Measurements from ENCODE around the gene PTPN13.

PTPN13 gene

DNA sequence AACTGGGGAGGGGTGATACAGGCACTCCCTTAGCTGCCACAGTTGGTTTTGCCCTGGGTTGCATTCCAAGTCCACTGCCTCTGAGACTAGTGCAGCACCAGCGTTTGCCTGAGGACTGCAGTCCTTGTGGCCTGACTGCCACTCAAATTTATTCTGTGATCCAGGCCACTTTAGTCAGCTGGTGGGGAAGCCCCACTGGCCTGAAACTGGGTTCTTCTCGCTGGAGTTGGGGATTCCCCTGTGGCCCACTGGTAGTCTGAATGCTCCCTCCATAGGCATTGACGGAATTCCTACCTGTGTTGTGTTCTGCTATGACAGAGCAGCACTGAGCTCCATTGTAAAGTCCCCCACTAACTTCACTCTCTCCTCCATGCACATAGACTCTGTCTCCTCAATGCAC is 63.8 kb downstream of the PTPN13 start:
- no peak overlapping the region for H3K9ac ChIP-seq (ENCODE audit: low read depth, low read length, poor library complexity)
- H3K4me3 ChIP-seq (ENCODE audit: low read length in 2 of 2) = no peak overlapping the region
- no peak overlapping the region for H3K4ac ChIP-seq (ENCODE audit: low read length)
- H3K9me3 ChIP-seq (replicated peaks in 1 of 2; ENCODE audit: control insufficient read depth in 2 of 2, insufficient read depth in 1 of 2, low read depth in 1 of 2, low read length in 2 of 2) = peaks cover 11 to 25% of the 10 kb centered on the region in 2 donors
- no peak overlapping the region for H3K14ac ChIP-seq (ENCODE audit: low read length)
- H3K27me3 ChIP-seq (ENCODE audit: control insufficient read depth in 3 of 3, insufficient read depth in 3 of 3, low read depth in 1 of 3, low read length in 3 of 3) = peaks cover 0 to 2% (median 0%) of the 10 kb centered on the region in 3 experiments
- H2BK12ac ChIP-seq (ENCODE audit: low read length) = no peak overlapping the region
- H4K8ac ChIP-seq (ENCODE audit: low read depth, low read length) = no peak overlapping the region
- no peak overlapping the region for H2AFZ ChIP-seq (ENCODE audit: low read length)
- peaks cover 3% of the 10 kb centered on the region for H3K79me1 ChIP-seq (ENCODE audit: low read depth, low read length)
- H2BK15ac ChIP-seq (ENCODE audit: low read length) = no peak overlapping the region
- peaks cover 7 to 12% of the 10 kb centered on the region in 2 donors for H3K36me3 ChIP-seq (replicated peaks in 1 of 2; ENCODE audit: control insufficient read depth in 2 of 2, insufficient read depth in 2 of 2, low read length in 2 of 2)
- H2AK5ac ChIP-seq (ENCODE audit: low read depth, low read length) = no peak overlapping the region
- H2BK120ac ChIP-seq (ENCODE audit: low read depth, low read length) = no peak overlapping the region
- H3K23ac ChIP-seq (ENCODE audit: low read depth, low read length, poor library complexity) = no peak overlapping the region
- no peak for DNase-seq (ENCODE audit: low spot score)
- no CpG with 5 or more reads among the region's 3 CpGs for WGBS, 2 donors (ENCODE audit: extremely low coverage in 2 of 2, insufficient read length in 2 of 2, insufficient replicate concordance in 1 of 2)
- peaks cover 1 to 3% of the 10 kb centered on the region in 2 donors for H3K4me1 ChIP-seq (ENCODE audit: control insufficient read depth in 2 of 2, insufficient read depth in 1 of 2, low read depth in 1 of 2, low read length in 2 of 2)
- H3K27ac ChIP-seq (replicated peaks; ENCODE audit: low read length) = no peak overlapping the region
- H3K18ac ChIP-seq (ENCODE audit: low read length) = no peak overlapping the region
- H4K91ac ChIP-seq (ENCODE audit: low read depth, low read length, poor library complexity) = no peak overlapping the region
- no peak overlapping the region for H2BK5ac ChIP-seq (ENCODE audit: low read length)
- no peak overlapping the region for H3K4me2 ChIP-seq (ENCODE audit: insufficient read depth, low read length, poor library complexity, severe bottlenecking)

GRCh38 chr4:86660401-86660800 is 66.3 kb downstream of the PTPN13 start:
- peaks cover 1 to 9% of the 10 kb centered on the region in 2 donors for H3K4me1 ChIP-seq (ENCODE audit: control insufficient read depth in 2 of 2, insufficient read depth in 1 of 2, low read depth in 1 of 2, low read length in 2 of 2)
- H2BK12ac ChIP-seq (ENCODE audit: low read length) = no peak overlapping the region
- H3K9me3 ChIP-seq (replicated peaks in 1 of 2; ENCODE audit: control insufficient read depth in 2 of 2, insufficient read depth in 1 of 2, low read depth in 1 of 2, low read length in 2 of 2) = peaks cover 8 to 15% of the 10 kb centered on the region in 2 donors
- H3K4ac ChIP-seq (ENCODE audit: low read length) = no peak overlapping the region
- H2BK5ac ChIP-seq (ENCODE audit: low read length) = no peak overlapping the region
- no peak overlapping the region for H3K18ac ChIP-seq (ENCODE audit: low read length)
- H2BK120ac ChIP-seq (ENCODE audit: low read depth, low read length) = no peak overlapping the region
- WGBS, 2 donors (ENCODE audit: extremely low coverage in 2 of 2, insufficient read length in 2 of 2, insufficient replicate concordance in 1 of 2) = no CpG with 5 or more reads among the region's 2 CpGs
- no peak overlapping the region for H3K27ac ChIP-seq (replicated peaks; ENCODE audit: low read length)
- H3K23ac ChIP-seq (ENCODE audit: low read depth, low read length, poor library complexity) = no peak overlapping the region
- no peak overlapping the region for H4K8ac ChIP-seq (ENCODE audit: low read depth, low read length)
- H4K91ac ChIP-seq (ENCODE audit: low read depth, low read length, poor library complexity) = no peak overlapping the region
- no peak for DNase-seq (ENCODE audit: low spot score)
- no peak overlapping the region for H2AFZ ChIP-seq (ENCODE audit: low read length)
- H3K4me2 ChIP-seq (ENCODE audit: insufficient read depth, low read length, poor library complexity, severe bottlenecking) = no peak overlapping the region
- peaks cover 7 to 12% of the 10 kb centered on the region in 2 donors for H3K36me3 ChIP-seq (replicated peaks in 1 of 2; ENCODE audit: control insufficient read depth in 2 of 2, insufficient read depth in 2 of 2, low read length in 2 of 2)
- H2BK15ac ChIP-seq (ENCODE audit: low read length) = no peak overlapping the region
- peaks cover 3% of the 10 kb centered on the region for H3K79me1 ChIP-seq (ENCODE audit: low read depth, low read length)
- H3K9ac ChIP-seq (ENCODE audit: low read depth, low read length, poor library complexity) = no peak overlapping the region
- H3K4me3 ChIP-seq (ENCODE audit: low read length in 2 of 2) = no peak overlapping the region
- peaks cover 0 to 2% (median 0%) of the 10 kb centered on the region in 3 experiments for H3K27me3 ChIP-seq (ENCODE audit: control insufficient read depth in 3 of 3, insufficient read depth in 3 of 3, low read depth in 1 of 3, low read length in 3 of 3)
- H3K14ac ChIP-seq (ENCODE audit: low read length) = no peak overlapping the region
- no peak overlapping the region for H2AK5ac ChIP-seq (ENCODE audit: low read depth, low read length)

GRCh38 chr4:86661006-86661405 is 66.9 kb downstream of the PTPN13 start:
- Histone ChIP-seq H3K14ac (ENCODE audit: low read length) (no peak overlapping the region), H3K27ac (replicated peaks; ENCODE audit: low read length) (no peak overlapping the region), H2BK5ac (ENCODE audit: low read length) (no peak overlapping the region), H3K23ac (ENCODE audit: low read depth, low read length, poor library complexity) (no peak overlapping the region), H3K36me3 (replicated peaks in 1 of 2; ENCODE audit: control insufficient read depth in 2 of 2, insufficient read depth in 2 of 2, low read length in 2 of 2) (peaks cover 7 to 12% of the 10 kb centered on the region in 2 donors), H3K4ac (ENCODE audit: low read length) (no peak overlapping the region), H2BK15ac (ENCODE audit: low read length) (no peak overlapping the region), H4K91ac (ENCODE audit: low read depth, low read length, poor library complexity) (no peak overlapping the region), H2BK120ac (ENCODE audit: low read depth, low read length) (no peak overlapping the region), H2AK5ac (ENCODE audit: low read depth, low read length) (no peak overlapping the region), H3K4me3 (ENCODE audit: low read length in 2 of 2) (no peak overlapping the region), H3K27me3 (ENCODE audit: control insufficient read depth in 3 of 3, insufficient read depth in 3 of 3, low read depth in 1 of 3, low read length in 3 of 3) (peaks cover 0 to 2% (median 0%) of the 10 kb centered on the region in 3 experiments), H2AFZ (ENCODE audit: low read length) (no peak overlapping the region), H3K79me1 (ENCODE audit: low read depth, low read length) (peaks cover 3% of the 10 kb centered on the region), H3K4me1 (ENCODE audit: control insufficient read depth in 2 of 2, insufficient read depth in 1 of 2, low read depth in 1 of 2, low read length in 2 of 2) (peaks cover 1 to 9% of the 10 kb centered on the region in 2 donors), H3K18ac (ENCODE audit: low read length) (no peak overlapping the region), H2BK12ac (ENCODE audit: low read length) (no peak overlapping the region), H3K4me2 (ENCODE audit: insufficient read depth, low read length, poor library complexity, severe bottlenecking) (no peak overlapping the region), H3K9me3 (replicated peaks in 1 of 2; ENCODE audit: control insufficient read depth in 2 of 2, insufficient read depth in 1 of 2, low read depth in 1 of 2, low read length in 2 of 2) (peaks cover 8 to 15% of the 10 kb centered on the region in 2 donors), H4K8ac (ENCODE audit: low read depth, low read length) (no peak overlapping the region), H3K9ac (ENCODE audit: low read depth, low read length, poor library complexity) (no peak overlapping the region)
- no peak for DNase-seq (ENCODE audit: low spot score)

- Histone ChIP-seq H4K8ac (ENCODE audit: low read depth, low read length) (no peak overlapping the region), H2AFZ (ENCODE audit: low read length) (no peak overlapping the region), H3K14ac (ENCODE audit: low read length) (no peak overlapping the region), H3K27me3 (ENCODE audit: control insufficient read depth in 3 of 3, insufficient read depth in 3 of 3, low read depth in 1 of 3, low read length in 3 of 3) (peaks cover 0 to 2% (median 0%) of the 10 kb centered on the region in 3 experiments), H3K9me3 (replicated peaks in 1 of 2; ENCODE audit: control insufficient read depth in 2 of 2, insufficient read depth in 1 of 2, low read depth in 1 of 2, low read length in 2 of 2) (peaks cover 8 to 11% of the 10 kb centered on the region in 2 donors), H4K91ac (ENCODE audit: low read depth, low read length, poor library complexity) (no peak overlapping the region), H3K27ac (replicated peaks; ENCODE audit: low read length) (no peak overlapping the region), H3K4ac (ENCODE audit: low read length) (no peak overlapping the region), H2BK120ac (ENCODE audit: low read depth, low read length) (no peak overlapping the region), H3K18ac (ENCODE audit: low read length) (no peak overlapping the region), H3K4me1 (ENCODE audit: control insufficient read depth in 2 of 2, insufficient read depth in 1 of 2, low read depth in 1 of 2, low read length in 2 of 2) (peaks cover 1 to 9% of the 10 kb centered on the region in 2 donors), H2BK5ac (ENCODE audit: low read length) (no peak overlapping the region), H3K36me3 (replicated peaks in 1 of 2; ENCODE audit: control insufficient read depth in 2 of 2, insufficient read depth in 2 of 2, low read length in 2 of 2) (peaks cover 7 to 12% of the 10 kb centered on the region in 2 donors), H2BK15ac (ENCODE audit: low read length) (no peak overlapping the region), H2BK12ac (ENCODE audit: low read length) (no peak overlapping the region), H3K4me3 (ENCODE audit: low read length in 2 of 2) (no peak overlapping the region), H3K23ac (ENCODE audit: low read depth, low read length, poor library complexity) (no peak overlapping the region), H2AK5ac (ENCODE audit: low read depth, low read length) (no peak overlapping the region), H3K4me2 (ENCODE audit: insufficient read depth, low read length, poor library complexity, severe bottlenecking) (no peak overlapping the region), H3K9ac (ENCODE audit: low read depth, low read length, poor library complexity) (no peak overlapping the region), H3K79me1 (ENCODE audit: low read depth, low read length) (peaks cover 3% of the 10 kb centered on the region)
- no peak for DNase-seq (ENCODE audit: low spot score)
- WGBS, 2 donors (ENCODE audit: extremely low coverage in 2 of 2, insufficient read length in 2 of 2, insufficient replicate concordance in 1 of 2) = no CpG with 5 or more reads among the region's 1 CpG
These were observed 67.3 kb downstream of the PTPN13 start for GRCh38 chr4:86661418-86661817.

All from neuronal stem cell (in vitro differentiated cells).